8988T (cell line): ENCODE data around the gene SDHC.

Experiments used
- DNase-seq: peaks from one replicate; pipeline ENCODE4 v3.0.0; 2011

SDHC gene

GRCh38 chr1:161314201-161314981, at the start of gene SDHC:
Gene SDHC (plus strand): TSS chr1:161314381. CDS start chr1:161314406, 25 bp downstream.
- peak; percentile 84 for DNase-seq

GRCh38 chr1:161265305-161265704, 48.9 kb upstream of the SDHC start:
- DNase-seq = no peak

- no peak for DNase-seq
Measured at GRCh38 chr1:161266202-161266601, 48.0 kb upstream of the SDHC start.

- no peak for DNase-seq
Measured at GRCh38 chr1:161266836-161267235, 47.3 kb upstream of the SDHC start.

GRCh38 chr1:161267321-161267720, 46.9 kb upstream of the SDHC start:
- no peak for DNase-seq

- DNase-seq = no peak
Measured at GRCh38 chr1:161273402-161273801, 40.8 kb upstream of the SDHC start.

- DNase-seq = no peak
Measured at GRCh38 chr1:161274874-161275273, 39.3 kb upstream of the SDHC start.

GRCh38 chr1:161282991-161283390, 31.2 kb upstream of the SDHC start:
- DNase-seq = no peak

- DNase-seq = no peak
Measured at GRCh38 chr1:161285113-161285512, 29.1 kb upstream of the SDHC start.

GRCh38 chr1:161285521-161285920, 28.7 kb upstream of the SDHC start:
- no peak for DNase-seq

GRCh38 chr1:161287482-161288054, 26.6 kb upstream of the SDHC start:
- DNase-seq = no peak

- DNase-seq = no peak
Measured at GRCh38 chr1:161290779-161291178, 23.4 kb upstream of the SDHC start.

- DNase-seq = no peak
Measured at GRCh38 chr1:161297415-161297814, 16.8 kb upstream of the SDHC start.

- DNase-seq = no peak
Measured at GRCh38 chr1:161298116-161298515, 16.1 kb upstream of the SDHC start.

GRCh38 chr1:161299347-161299746, 14.8 kb upstream of the SDHC start:
- DNase-seq = no peak

GRCh38 chr1:161300478-161300877, 13.7 kb upstream of the SDHC start:
- DNase-seq = no peak

- DNase-seq = no peak
Measured at GRCh38 chr1:161304927-161305866, 9.0 kb upstream of the SDHC start.

- DNase-seq = peak; percentile 27
Measured at GRCh38 chr1:161305867-161306519, 8.2 kb upstream of the SDHC start.

GRCh38 chr1:161307230-161307768, 6.9 kb upstream of the SDHC start:
- no peak for DNase-seq

- no peak for DNase-seq
Measured at GRCh38 chr1:161307892-161308638, 6.1 kb upstream of the SDHC start.

GRCh38 chr1:161309868-161310267, 4.3 kb upstream of the SDHC start, which contains the start of gene MPZ:
Gene MPZ (minus strand): TSS chr1:161309968. CDS start chr1:161309905, 63 bp downstream.
- no peak for DNase-seq
